PC-3 (cell line): ENCODE data around the gene RAB4A. TPM values are rescaled to one million over a fixed set of nuclear protein-coding genes. Genes with fewer than 3 reads are reported as not detected.

Source experiments
- ATAC-seq: fragments of 200-7000 bp; cut with Tn5 transposase; 2 replicates; pipeline ENCODE4 v1.9.1; 2020; ENCODE audit warnings: mild to moderate bottlenecking, moderate library complexity
- BruUV-seq: library from RNA; stranded (reverse); fragments of 400-500 nt; replicated peaks from 2 replicates; lab custom pipeline; 2021; lab: Mats Ljungman, UMichigan
- CTCF ChIA-PET: fragments of 300-600 bp; sonication (Branson Sonifier 250); formaldehyde crosslinking; loops from one replicate; lab custom pipeline; 2022; ENCODE audit warnings: antibody characterized with exemption; lab: Charles Lee
- POLR2A ChIA-PET: fragments of 300-600 bp; sonication (Branson Sonifier 250); formaldehyde crosslinking; loops from one replicate; lab custom pipeline; 2022; ENCODE audit warnings: antibody characterized with exemption; ENCODE audit not compliant: unreplicated experiment; lab: Charles Lee
- DNase-seq: peaks from one replicate; pipeline ENCODE4 v3.0.0-alpha.2; 2015
- H2AFZ ChIP-seq: fragments of 300-600 bp; sonication (generic); 2 replicates; pipeline ENCODE4 v1.6.0; 2016; ENCODE audit warnings: antibody characterized with exemption, low read length
- H3F3A ChIP-seq: fragments of 300-600 bp; sonication (generic); one replicate; pipeline ENCODE4 v1.6.0; 2017; ENCODE audit warnings: antibody characterized with exemption, low read length, control low read depth, mild to moderate bottlenecking; ENCODE audit not compliant: unreplicated experiment
- H3K27ac ChIP-seq: fragments of 300-600 bp; sonication (generic); 2 replicates; pipeline ENCODE4 v1.5.1; 2016; ENCODE audit warnings: mild to moderate bottlenecking, low read length
- H3K27me3 ChIP-seq: fragments of 300-600 bp; sonication (generic); 2 replicates; pipeline ENCODE4 v1.6.1; 2016; ENCODE audit warnings: low read length, mixed read lengths
- H3K36me3 ChIP-seq: fragments of 300-600 bp; sonication (generic); 2 replicates; pipeline ENCODE4 v1.6.1; 2016; ENCODE audit warnings: low read depth, mixed run types, low read length, mixed read lengths
- H3K4me1 ChIP-seq: fragments of 300-600 bp; sonication (generic); 2 replicates; pipeline ENCODE4 v1.5.1; 2016; ENCODE audit warnings: low read length; ENCODE audit not compliant: insufficient read depth
- H3K4me2 ChIP-seq: fragments of 300-600 bp; sonication (generic); 2 replicates; pipeline ENCODE4 v1.6.0; 2016; ENCODE audit warnings: low read length
- H3K4me3 ChIP-seq: fragments of 300-600 bp; sonication (generic); 2 replicates; pipeline ENCODE4 v1.5.1; 2016; ENCODE audit warnings: mild to moderate bottlenecking, low read length, mixed read lengths
- H3K79me2 ChIP-seq: fragments of 300-600 bp; sonication (generic); 2 replicates; pipeline ENCODE4 v1.6.1; 2017; ENCODE audit warnings: low read length, mixed read lengths
- H3K9ac ChIP-seq: fragments of 300-600 bp; sonication (generic); 2 replicates; pipeline ENCODE4 v1.6.0; 2016; ENCODE audit warnings: mild to moderate bottlenecking, low read length
- H3K9me2 ChIP-seq: fragments of 300-600 bp; sonication (generic); replicated peaks from 2 replicates; pipeline ENCODE4 v1.6.1; 2016; ENCODE audit warnings: mixed run types, low read length, mixed read lengths
- H3K9me3 ChIP-seq: fragments of 300-600 bp; sonication (generic); 2 replicates; pipeline ENCODE4 v1.6.1; 2016; ENCODE audit warnings: low read length, mixed read lengths
- H4K20me1 ChIP-seq: fragments of 300-600 bp; sonication (generic); 2 replicates; pipeline ENCODE4 v1.6.1; 2016; ENCODE audit warnings: low read length, mixed read lengths
- CTCF ChIP-seq: fragments of 300-600 bp; sonication (generic); conservative IDR thresholded peaks from 2 replicates; pipeline ENCODE4 v1.5.1; 2017; ENCODE audit warnings: antibody characterized with exemption, low read depth, mild to moderate bottlenecking, low read length
- EZH2 ChIP-seq: fragments of 300-600 bp; sonication (generic); IDR thresholded peaks from one replicate; pipeline ENCODE4 v1.6.1; 2017; ENCODE audit warnings: antibody characterized with exemption, mild to moderate bottlenecking, low read length; ENCODE audit not compliant: unreplicated experiment
- EZH2phosphoT487 ChIP-seq: fragments of 300-600 bp; sonication (generic); IDR thresholded peaks from 2 replicates; pipeline ENCODE4 v1.6.1; 2018; ENCODE audit warnings: mild to moderate bottlenecking, antibody characterized with exemption, low read length, borderline replicate concordance
- intact Hi-C: fragments of 100-400 bp; cut with micrococcal nuclease; formaldehyde crosslinking; loops from 2 replicates; pipeline ENCODE4 v1.9.0; 2023
- total RNA-seq: library from RNA; depleted of rRNA; stranded (reverse); fragments of >200 nt; gene quantifications from 2 replicates; pipeline ENCODE4 v1.2.3, GENCODE V29; 2014

Gene RAB4A
- total RNA-seq, 1 experiment from 2014 or later = 67.0 TPM

GRCh38 chr1:229264068-229264467 lies 6.8 kb upstream of the RAB4A start:
- H3K9ac ChIP-seq = no peak overlapping the region
- TF ChIP-seq CTCF (no peak), EZH2 (no peak), EZH2phosphoT487 (no peak)
- no peaks in the 10 kb centered on the region for H4K20me1 ChIP-seq
- ChIA-PET POLR2A (no interaction called here), CTCF (no interaction called here)
- H2AFZ ChIP-seq = no peak overlapping the region
- no peaks in the 10 kb centered on the region for H3F3A ChIP-seq
- H3K4me2 ChIP-seq = no peak overlapping the region
- no peak overlapping the region for H3K4me3 ChIP-seq
- no peaks in the 10 kb centered on the region for H3K36me3 ChIP-seq
- H3K9me3 ChIP-seq = no peaks in the 10 kb centered on the region
- H3K27me3 ChIP-seq = no peaks in the 10 kb centered on the region
- intact Hi-C loops = no loop called here
- no peak for DNase-seq
- H3K27ac ChIP-seq = no peak overlapping the region
- no peaks in the 10 kb centered on the region for H3K9me2 ChIP-seq
- ATAC-seq = no peak
- no TSS peak for BruUV-seq
- no peaks in the 10 kb centered on the region for H3K4me1 ChIP-seq
- H3K79me2 ChIP-seq = no peaks in the 10 kb centered on the region

GRCh38 chr1:229264487-229264886 lies 6.4 kb upstream of the RAB4A start:
- POLR2A ChIA-PET = no interaction called here

More at GRCh38 chr1:229264487-229264886, 6.4 kb upstream of the RAB4A start:
- no peak overlapping the region for H3K4me2 ChIP-seq
- no peak overlapping the region for H3K27ac ChIP-seq
- no peak overlapping the region for H3K4me3 ChIP-seq
- TF ChIP-seq CTCF (no peak), EZH2phosphoT487 (no peak), EZH2 (no peak)
- no peaks in the 10 kb centered on the region for H3K4me1 ChIP-seq
- BruUV-seq = no TSS peak
- H3K36me3 ChIP-seq = no peaks in the 10 kb centered on the region
- intact Hi-C loops = no loop called here
- no peak overlapping the region for H2AFZ ChIP-seq
- no peaks in the 10 kb centered on the region for H3K79me2 ChIP-seq
- H4K20me1 ChIP-seq = no peaks in the 10 kb centered on the region
- no peak overlapping the region for H3K9ac ChIP-seq
- DNase-seq (peak; percentile 49), ATAC-seq (no peak)
- no peaks in the 10 kb centered on the region for H3K27me3 ChIP-seq
- no peaks in the 10 kb centered on the region for H3K9me2 ChIP-seq
- H3K9me3 ChIP-seq = no peaks in the 10 kb centered on the region
- CTCF ChIA-PET = no interaction called here
- H3F3A ChIP-seq = no peaks in the 10 kb centered on the region
